ENCODE data around the gene CDK2AP2.
"Not testable (repeated sequence)": the region's sequence is repeated elsewhere in the genome, so short reads cannot be mapped to it uniquely, and the experiment has no call there.

CDK2AP2 gene

DNA sequence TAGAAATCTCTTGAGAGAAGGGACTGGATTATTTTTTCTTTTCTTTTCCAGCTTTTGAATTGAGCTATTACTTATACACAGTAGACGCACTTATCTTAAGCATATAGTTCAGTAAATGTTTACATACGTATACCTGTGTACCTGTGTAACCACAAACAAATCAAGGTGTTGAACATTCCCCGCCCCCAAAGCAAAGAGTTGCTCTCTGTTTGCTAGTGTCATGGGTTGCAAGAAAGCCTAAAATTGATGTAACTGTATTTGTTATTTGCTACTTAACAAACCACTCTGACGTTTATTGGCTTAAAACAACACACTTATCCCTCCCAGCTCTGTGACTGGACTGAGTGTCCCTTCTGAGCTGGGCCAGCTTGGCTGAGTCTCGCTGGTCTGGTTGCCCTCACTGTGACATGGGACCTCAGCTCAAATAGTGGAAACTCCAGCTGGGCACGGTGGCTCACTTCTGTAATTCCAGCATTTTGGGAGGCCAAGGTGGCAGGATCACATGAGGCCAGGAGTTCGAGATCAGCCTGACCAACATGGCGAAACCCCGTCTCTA is 40.7 kb upstream of the CDK2AP2 start:
- H3K4me3 ChIP-seq (ENCODE audit: low read length, poor library complexity, severe bottlenecking): no peak overlapping the region
- no peak for TF ChIP-seq EZH2phosphoT487 (IDR thresholded peaks at IDR 0.05; ENCODE audit: borderline replicate concordance)
- TF ChIP-seq, protein P1, sequence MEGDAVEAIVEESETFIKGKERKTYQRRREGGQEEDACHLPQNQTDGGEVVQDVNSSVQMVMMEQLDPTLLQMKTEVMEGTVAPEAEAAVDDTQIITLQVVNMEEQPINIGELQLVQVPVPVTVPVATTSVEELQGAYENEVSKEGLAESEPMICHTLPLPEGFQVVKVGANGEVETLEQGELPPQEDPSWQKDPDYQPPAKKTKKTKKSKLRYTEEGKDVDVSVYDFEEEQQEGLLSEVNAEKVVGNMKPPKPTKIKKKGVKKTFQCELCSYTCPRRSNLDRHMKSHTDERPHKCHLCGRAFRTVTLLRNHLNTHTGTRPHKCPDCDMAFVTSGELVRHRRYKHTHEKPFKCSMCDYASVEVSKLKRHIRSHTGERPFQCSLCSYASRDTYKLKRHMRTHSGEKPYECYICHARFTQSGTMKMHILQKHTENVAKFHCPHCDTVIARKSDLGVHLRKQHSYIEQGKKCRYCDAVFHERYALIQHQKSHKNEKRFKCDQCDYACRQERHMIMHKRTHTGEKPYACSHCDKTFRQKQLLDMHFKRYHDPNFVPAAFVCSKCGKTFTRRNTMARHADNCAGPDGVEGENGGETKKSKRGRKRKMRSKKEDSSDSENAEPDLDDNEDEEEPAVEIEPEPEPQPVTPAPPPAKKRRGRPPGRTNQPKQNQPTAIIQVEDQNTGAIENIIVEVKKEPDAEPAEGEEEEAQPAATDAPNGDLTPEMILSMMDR (conservative IDR thresholded peaks at IDR 0.05; ENCODE audit: low read length): no peak
- no peaks in the 10 kb centered on the region; the same call in 1 of the 2 replicates for H3K9me3 ChIP-seq (ENCODE audit: insufficient read depth, low read depth, low read length)
- H3K9me2 ChIP-seq (replicated peaks; ENCODE audit: low read depth, low read length): no peaks in the 10 kb centered on the region
- H3K79me2 ChIP-seq (ENCODE audit: insufficient read depth, low read length): no peaks in the 10 kb centered on the region
- H3K4me1 ChIP-seq (ENCODE audit: insufficient read depth, low read length, poor library complexity, severe bottlenecking): peaks cover 4% of the 10 kb centered on the region
- no peak overlapping the region for H3K9ac ChIP-seq (ENCODE audit: low read depth, low read length, poor library complexity, severe bottlenecking)
- no peaks in the 10 kb centered on the region for H3F3A ChIP-seq (ENCODE audit: low read depth)
- H3K36me3 ChIP-seq (ENCODE audit: insufficient read depth, low read length): no peaks in the 10 kb centered on the region
- H3K4me2 ChIP-seq (ENCODE audit: low read depth, low read length, poor library complexity, severe bottlenecking): no peak overlapping the region
- H3K27me3 ChIP-seq (ENCODE audit: insufficient read depth, low read length, poor library complexity, severe bottlenecking): no peaks in the 10 kb centered on the region
- H2AFZ ChIP-seq (ENCODE audit: low read length): no peak overlapping the region
- no peaks in the 10 kb centered on the region for H4K20me1 ChIP-seq (ENCODE audit: insufficient read depth, low read length, poor library complexity, severe bottlenecking)

DNA sequence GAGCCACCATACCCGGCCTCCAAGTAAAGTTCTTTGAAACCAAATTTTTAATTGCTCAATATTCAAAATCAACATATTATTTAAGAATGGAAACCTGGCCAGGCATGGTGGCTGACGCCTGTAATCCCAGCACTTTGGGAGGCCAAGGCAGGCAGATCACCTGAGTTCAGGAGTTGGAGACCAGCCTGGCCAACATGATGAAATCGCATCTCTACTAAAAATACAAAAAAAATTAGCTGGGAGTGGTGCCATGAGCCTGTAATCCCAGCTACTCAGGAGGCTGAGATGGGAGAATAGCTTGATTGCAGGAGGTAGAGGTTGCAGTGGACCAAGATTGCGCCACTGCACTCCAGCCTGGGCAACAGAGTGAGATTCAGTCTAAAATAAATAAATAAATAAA is 40.1 kb upstream of the CDK2AP2 start:
- not testable (repeated sequence) for H3K9me3 ChIP-seq (ENCODE audit: insufficient read depth, low read depth, low read length); H2AFZ ChIP-seq (ENCODE audit: low read length); H3K9me2 ChIP-seq (replicated peaks; ENCODE audit: low read depth, low read length); H3F3A ChIP-seq (ENCODE audit: low read depth); H3K79me2 ChIP-seq (ENCODE audit: insufficient read depth, low read length); H3K9ac ChIP-seq (ENCODE audit: low read depth, low read length, poor library complexity, severe bottlenecking); H3K27me3 ChIP-seq (ENCODE audit: insufficient read depth, low read length, poor library complexity, severe bottlenecking); H3K4me3 ChIP-seq (ENCODE audit: low read length, poor library complexity, severe bottlenecking); H3K4me2 ChIP-seq (ENCODE audit: low read depth, low read length, poor library complexity, severe bottlenecking); H3K4me1 ChIP-seq (ENCODE audit: insufficient read depth, low read length, poor library complexity, severe bottlenecking); H4K20me1 ChIP-seq (ENCODE audit: insufficient read depth, low read length, poor library complexity, severe bottlenecking); H3K36me3 ChIP-seq (ENCODE audit: insufficient read depth, low read length)

DNA sequence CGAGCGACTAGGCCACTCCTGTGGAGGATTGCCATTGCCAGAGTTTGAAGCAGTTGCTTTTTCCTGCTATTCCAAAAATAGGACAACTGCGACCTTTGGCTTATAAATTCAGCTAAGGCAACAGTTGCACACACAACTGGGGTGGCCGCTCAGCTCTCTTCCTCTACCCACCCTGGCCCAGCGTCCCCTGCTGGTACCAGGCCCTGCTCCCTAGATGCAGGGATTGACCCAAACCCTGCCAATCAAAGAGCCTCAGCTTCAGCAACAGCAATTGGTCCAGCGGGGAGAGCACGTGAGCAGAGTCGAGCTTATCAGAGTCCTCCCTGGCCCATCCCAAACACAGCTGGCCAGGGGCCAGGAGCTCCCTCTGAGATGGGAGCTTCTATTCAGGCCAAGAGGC is 37.3 kb upstream of the CDK2AP2 start:
- no peaks in the 10 kb centered on the region for H3K9me2 ChIP-seq (replicated peaks; ENCODE audit: low read depth, low read length)
- peaks cover 4% of the 10 kb centered on the region for H3K4me1 ChIP-seq (ENCODE audit: insufficient read depth, low read length, poor library complexity, severe bottlenecking)
- H3K9ac ChIP-seq (ENCODE audit: low read depth, low read length, poor library complexity, severe bottlenecking): no peak overlapping the region
- no peak overlapping the region for H3K4me2 ChIP-seq (ENCODE audit: low read depth, low read length, poor library complexity, severe bottlenecking)
- H3F3A ChIP-seq (ENCODE audit: low read depth): no peaks in the 10 kb centered on the region
- H3K27me3 ChIP-seq (ENCODE audit: insufficient read depth, low read length, poor library complexity, severe bottlenecking): no peaks in the 10 kb centered on the region
- TF ChIP-seq, protein P1 (conservative IDR thresholded peaks at IDR 0.05; ENCODE audit: low read length): no peak
- no peak for TF ChIP-seq EZH2phosphoT487 (IDR thresholded peaks at IDR 0.05; ENCODE audit: borderline replicate concordance)
- no peaks in the 10 kb centered on the region for H3K36me3 ChIP-seq (ENCODE audit: insufficient read depth, low read length)
- no peak overlapping the region for H3K4me3 ChIP-seq (ENCODE audit: low read length, poor library complexity, severe bottlenecking)
- no peaks in the 10 kb centered on the region for H3K79me2 ChIP-seq (ENCODE audit: insufficient read depth, low read length)
- H2AFZ ChIP-seq (ENCODE audit: low read length): no peak overlapping the region
- no peaks in the 10 kb centered on the region for H4K20me1 ChIP-seq (ENCODE audit: insufficient read depth, low read length, poor library complexity, severe bottlenecking)
- H3K9me3 ChIP-seq (ENCODE audit: insufficient read depth, low read depth, low read length): no peaks in the 10 kb centered on the region

DNA sequence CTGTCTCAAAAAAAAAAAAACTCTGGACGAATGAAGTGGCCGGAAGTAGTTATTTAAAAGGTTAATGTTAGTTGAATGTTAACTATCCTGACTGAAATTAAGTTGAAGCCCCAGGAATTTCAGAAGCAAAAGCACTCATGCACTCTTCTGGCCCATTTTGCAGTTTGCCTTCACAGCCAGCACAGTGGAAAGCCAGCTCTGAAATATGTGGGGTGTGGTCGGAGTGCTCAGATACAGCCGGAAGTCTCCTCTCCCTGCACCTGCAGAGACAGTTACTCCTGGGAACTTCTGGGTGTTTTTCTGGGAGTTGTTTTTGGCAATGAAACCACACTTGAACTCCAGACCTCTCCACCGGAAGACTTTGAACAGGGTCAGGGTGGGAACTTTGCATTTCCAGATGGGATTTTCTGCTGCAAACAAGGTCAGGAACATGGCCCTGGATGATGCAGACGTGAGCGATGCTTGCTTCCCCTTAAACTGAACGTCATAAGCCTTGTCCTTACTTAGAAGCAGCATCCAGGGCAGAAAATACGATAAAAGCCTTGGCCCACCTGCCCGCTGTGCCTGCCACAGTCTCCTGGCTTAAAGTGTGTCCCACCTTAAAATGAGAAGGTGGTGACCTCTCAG is 36.8 kb upstream of the CDK2AP2 start:
- Histone ChIP-seq H3K9me2 (replicated peaks; ENCODE audit: low read depth, low read length) (no peaks in the 10 kb centered on the region), H2AFZ (ENCODE audit: low read length) (no peak overlapping the region), H3K4me2 (ENCODE audit: low read depth, low read length, poor library complexity, severe bottlenecking) (no peak overlapping the region), H3K27me3 (ENCODE audit: insufficient read depth, low read length, poor library complexity, severe bottlenecking) (no peaks in the 10 kb centered on the region), H3K36me3 (ENCODE audit: insufficient read depth, low read length) (no peaks in the 10 kb centered on the region), H3F3A (ENCODE audit: low read depth) (no peaks in the 10 kb centered on the region), H3K9ac (ENCODE audit: low read depth, low read length, poor library complexity, severe bottlenecking) (no peak overlapping the region), H3K4me1 (ENCODE audit: insufficient read depth, low read length, poor library complexity, severe bottlenecking) (peaks cover 4% of the 10 kb centered on the region), H3K9me3 (ENCODE audit: insufficient read depth, low read depth, low read length) (no peaks in the 10 kb centered on the region), H3K79me2 (ENCODE audit: insufficient read depth, low read length) (no peaks in the 10 kb centered on the region), H4K20me1 (ENCODE audit: insufficient read depth, low read length, poor library complexity, severe bottlenecking) (no peaks in the 10 kb centered on the region), H3K4me3 (ENCODE audit: low read length, poor library complexity, severe bottlenecking) (no peak overlapping the region)
- TF ChIP-seq, protein P1 (conservative IDR thresholded peaks at IDR 0.05; ENCODE audit: low read length): no peak

Measured in Loucy (cell line).